HEK293 (cell line): ENCODE measurements around the gene MYO5B.

Experiments used
- CTCF ChIP-seq: fragments of 450-650 bp; formaldehyde crosslinking; IDR thresholded peaks from 2 replicates; pipeline ENCODE4 v1.5.1; 2016; ENCODE audit warnings: missing biosample characterization, missing genetic modification characterization
- ELK4 ChIP-seq: IDR thresholded peaks from 2 replicates; pipeline ENCODE4 v1.6.1; 2011; ENCODE audit warnings: mild to moderate bottlenecking, low read depth, low read length, borderline replicate concordance
- HOXA7 ChIP-seq: sonication (generic); formaldehyde crosslinking; IDR thresholded peaks from 2 replicates; pipeline ENCODE4 v1.8.1; 2022; ENCODE audit warnings: missing genetic modification reagents, borderline replicate concordance
- MYNN ChIP-seq: fragments of 450-650 bp; formaldehyde crosslinking; IDR thresholded peaks from 2 replicates; pipeline ENCODE4 v1.5.1; 2016; ENCODE audit warnings: missing biosample characterization, missing genetic modification characterization, borderline replicate concordance
- PRDM1 ChIP-seq: fragments of 450-650 bp; formaldehyde crosslinking; IDR thresholded peaks from 2 replicates; pipeline ENCODE4; 2016; ENCODE audit warnings: missing biosample characterization, missing genetic modification characterization
- ZBTB11 ChIP-seq: fragments of 450-650 bp; formaldehyde crosslinking; conservative IDR thresholded peaks from 2 replicates; pipeline ENCODE4 v1.5.1; 2016; ENCODE audit warnings: low read depth, missing biosample characterization, missing genetic modification characterization
- ZBTB17 ChIP-seq: fragments of 450-650 bp; formaldehyde crosslinking; IDR thresholded peaks from 2 replicates; pipeline ENCODE4 v1.5.1; 2016; ENCODE audit warnings: missing biosample characterization, missing genetic modification characterization
- ZNF121 ChIP-seq: fragments of 450-650 bp; formaldehyde crosslinking; IDR thresholded peaks from 2 replicates; pipeline ENCODE4 v1.5.1; 2016; ENCODE audit warnings: missing biosample characterization, missing genetic modification characterization
- ZNF221 ChIP-seq: fragments of 450-650 bp; formaldehyde crosslinking; IDR thresholded peaks from 2 replicates; pipeline ENCODE4 v1.5.1; 2017; ENCODE audit warnings: missing biosample characterization, missing genetic modification characterization, borderline replicate concordance
- ZNF324 ChIP-seq: fragments of 450-650 bp; formaldehyde crosslinking; IDR thresholded peaks from 2 replicates; pipeline ENCODE4 v1.5.1; 2016; ENCODE audit warnings: missing biosample characterization, missing genetic modification characterization
- ZNF571 ChIP-seq: fragments of 450-650 bp; formaldehyde crosslinking; IDR thresholded peaks from 2 replicates; pipeline ENCODE4 v1.5.0; 2017; ENCODE audit warnings: missing biosample characterization, missing genetic modification characterization
- ZNF639 ChIP-seq: fragments of 450-650 bp; formaldehyde crosslinking; IDR thresholded peaks from 2 replicates; pipeline ENCODE4 v1.5.1; 2016; ENCODE audit warnings: missing biosample characterization, missing genetic modification characterization
- ZNF785 ChIP-seq: fragments of 450-650 bp; formaldehyde crosslinking; IDR thresholded peaks from 2 replicates; pipeline ENCODE4 v1.5.1; 2016; ENCODE audit warnings: missing biosample characterization, missing genetic modification characterization

GRCh38 chr18:50024466-50024865 lies 170.5 kb downstream of the MYO5B start:
- TF ChIP-seq CTCF (tag by site-specific recombination) (no peak), HOXA7 (CRISPR knock-in tag) (no peak), ZBTB11 (tag by site-specific recombination) (no peak), ZNF571 (tag by site-specific recombination) (no peak), ZNF324 (no peak), ZNF221 (tag by site-specific recombination) (no peak), ELK4 (no peak), ZNF121 (tag by site-specific recombination) (no peak), ZBTB17 (no peak), ZNF639 (no peak), MYNN (tag by site-specific recombination) (no peak), ZNF785 (tag by site-specific recombination) (no peak), PRDM1 (no peak)
